ENCODE measurements around the gene ADAMTS19.

ADAMTS19 gene

GRCh38 chr5:129696636-129697035 lies 236.5 kb downstream of the ADAMTS19 start:
- DNase-seq = no peak

GRCh38 chr5:129698661-129699060 lies 238.6 kb downstream of the ADAMTS19 start:
- DNase-seq = no peak

- no peak for DNase-seq
These were observed 256.1 kb downstream of the ADAMTS19 start for GRCh38 chr5:129716235-129716634.

GRCh38 chr5:129716651-129717050 lies 256.6 kb downstream of the ADAMTS19 start:
- no peak for DNase-seq

- DNase-seq = no peak
These were observed 257.7 kb downstream of the ADAMTS19 start for GRCh38 chr5:129717751-129718310.

GRCh38 chr5:129718471-129719090 lies 258.5 kb downstream of the ADAMTS19 start:
- DNase-seq = no peak

GRCh38 chr5:129724222-129724621 lies 264.1 kb downstream of the ADAMTS19 start:
- no peak for DNase-seq

- DNase-seq = no peak
These were observed 264.5 kb downstream of the ADAMTS19 start for GRCh38 chr5:129724647-129725046.

GRCh38 chr5:129739773-129740172 lies 279.7 kb downstream of the ADAMTS19 start:
- no peak for DNase-seq

- DNase-seq = no peak
These were observed 283.6 kb downstream of the ADAMTS19 start for GRCh38 chr5:129743541-129744187.

GRCh38 chr5:129745997-129746396 lies 285.9 kb downstream of the ADAMTS19 start:
- DNase-seq = no peak

GRCh38 chr5:129746876-129747275 lies 286.8 kb downstream of the ADAMTS19 start:
- no peak for DNase-seq

GRCh38 chr5:129747572-129748407 lies 287.7 kb downstream of the ADAMTS19 start, which contains the start of gene MINAR2:
MINAR2 (plus strand) TSS chr5:129748094; CDS start chr5:129748191, 97 bp downstream.
- no peak for DNase-seq

GRCh38 chr5:129748913-129749880 lies 289.1 kb downstream of the ADAMTS19 start:
- no peak for DNase-seq

- DNase-seq = no peak
These were observed 300.7 kb downstream of the ADAMTS19 start for GRCh38 chr5:129760636-129761325.

GRCh38 chr5:129763651-129764050 lies 303.6 kb downstream of the ADAMTS19 start:
- no peak for DNase-seq

- DNase-seq = no peak
These were observed 306.7 kb downstream of the ADAMTS19 start for GRCh38 chr5:129766798-129767197.

- DNase-seq = peak; percentile 39
These were observed 307.9 kb downstream of the ADAMTS19 start for GRCh38 chr5:129767927-129768380.

GRCh38 chr5:129768735-129769134 lies 308.6 kb downstream of the ADAMTS19 start:
- DNase-seq = no peak

- no peak for DNase-seq
These were observed 310.1 kb downstream of the ADAMTS19 start for GRCh38 chr5:129770024-129770820.
